ENCODE results near the gene RGS6.

GRCh38 chr14:72172597-72172996 lies 240.4 kb downstream of the RGS6 start:
- TF ChIP-seq CTCF (conservative IDR thresholded peaks at IDR 0.05; ENCODE audit: low read depth, low read length) (no peak), POLR2A (IDR thresholded peaks at IDR 0.05; ENCODE audit: low read depth, low read length) (no peak), CHD1 (IDR thresholded peaks at IDR 0.05; ENCODE audit: low read depth, low read length) (no peak), CEBPB (IDR thresholded peaks at IDR 0.05; ENCODE audit: low read depth, low read length) (no peak), BHLHE40 (IDR thresholded peaks at IDR 0.05; ENCODE audit: low read depth, low read length) (no peak), RAD21 (IDR thresholded peaks at IDR 0.05; ENCODE audit: low read length) (no peak), RFX5 (IDR thresholded peaks at IDR 0.05; ENCODE audit: low read depth, low read length) (no peak), NFE2L2 (IDR thresholded peaks at IDR 0.05; ENCODE audit: low read depth, low read length) (no peak), FOS (IDR thresholded peaks at IDR 0.05; ENCODE audit: low read depth, low read length) (no peak), SMC3 (IDR thresholded peaks at IDR 0.05; ENCODE audit: low read depth, low read length) (no peak), MXI1 (IDR thresholded peaks at IDR 0.05; ENCODE audit: borderline replicate concordance, low read depth, low read length) (no peak), ELK1 (IDR thresholded peaks at IDR 0.05; ENCODE audit: borderline replicate concordance, low read depth, low read length) (no peak), RCOR1 (IDR thresholded peaks at IDR 0.05; ENCODE audit: insufficient replicate concordance, low read length) (no peak)
